GM19099 (cell line): ENCODE data around the gene ACOT12.
A peak's percentile ranks its signal among the peaks of the same experiment; 100 is the strongest.

Source experiments
- POLR2A ChIP-seq: IDR thresholded peaks from 3 replicates; pipeline ENCODE4 v1.6.1; 2011; ENCODE audit warnings: low read depth; ENCODE audit not compliant: insufficient read length; ENCODE audit errors: extremely low read depth

The ACOT12 gene

DNA sequence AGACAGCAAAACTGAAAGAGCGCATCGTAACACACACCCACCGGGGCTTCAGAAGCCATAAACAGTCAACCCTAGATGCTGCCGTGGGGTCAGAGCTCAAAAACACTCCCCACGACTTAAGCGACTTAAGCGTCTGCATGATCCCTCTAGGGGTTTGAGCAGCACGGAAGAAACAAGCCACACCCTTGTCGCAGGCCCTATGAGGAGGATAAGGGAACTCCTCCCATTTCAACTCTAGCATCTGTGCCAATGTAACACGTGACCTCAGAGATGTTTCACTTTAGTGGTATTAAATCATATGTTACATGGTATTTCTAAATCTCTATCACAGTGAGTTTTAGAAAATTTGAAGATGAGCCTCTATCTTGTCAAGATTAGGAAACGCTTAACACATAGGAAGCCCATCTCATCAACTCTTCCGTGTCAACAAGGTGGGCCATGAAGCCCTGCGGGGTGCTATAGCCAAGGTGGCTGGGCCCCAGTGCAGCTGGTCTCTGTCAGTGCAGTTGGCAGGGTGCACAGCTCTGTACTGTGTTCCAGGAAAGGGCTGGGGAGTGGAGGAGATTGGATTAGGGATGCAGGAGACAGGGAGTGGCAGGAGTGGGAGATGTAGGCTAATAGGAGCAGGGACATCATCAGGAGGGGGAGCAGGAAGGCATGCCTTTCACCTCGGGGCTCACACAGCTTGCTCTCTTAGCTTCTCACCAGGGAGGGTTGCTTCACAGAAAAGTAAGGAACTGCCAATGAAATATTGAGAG, 59.5 kb downstream of the ACOT12 start:
- no peak for TF ChIP-seq POLR2A

DNA sequence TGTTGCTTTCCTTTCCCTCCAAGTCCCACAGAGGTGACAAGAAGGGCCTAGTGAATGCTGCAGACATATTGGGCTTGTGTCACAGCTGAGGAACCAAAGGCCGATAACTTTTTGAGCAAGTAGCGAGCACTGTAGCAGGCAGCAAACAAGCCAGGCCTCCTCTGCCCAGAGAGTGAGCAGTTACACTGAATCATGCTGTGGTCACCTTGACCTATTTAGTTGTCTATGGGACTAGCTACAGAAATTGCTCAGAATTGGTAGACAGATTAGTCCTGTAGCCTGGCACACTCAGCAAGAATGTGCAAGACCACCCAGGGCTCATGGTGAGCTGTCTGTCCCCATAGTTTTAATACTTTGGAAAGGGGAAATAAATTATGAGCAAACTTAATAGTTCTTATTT, 67.4 kb downstream of the ACOT12 start:
- no peak for TF ChIP-seq POLR2A

DNA sequence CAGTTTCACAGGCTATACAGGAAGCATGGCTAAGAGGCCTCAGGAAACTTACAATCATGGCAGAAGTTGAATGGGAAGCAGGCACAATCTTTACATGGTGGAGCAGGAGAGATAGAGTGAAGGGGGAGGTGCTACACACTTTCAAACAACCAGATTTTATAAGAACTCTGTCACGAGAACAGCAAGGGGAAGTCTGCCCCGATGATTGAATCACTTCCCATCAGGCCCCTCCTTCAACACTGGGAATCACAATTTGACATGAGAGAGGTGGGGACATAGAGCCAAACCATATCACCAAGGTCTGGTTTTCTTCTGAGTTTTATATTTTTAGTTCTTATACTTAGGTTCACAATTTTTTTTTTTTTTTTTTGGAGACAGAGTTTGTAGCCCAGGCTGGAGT, 76.4 kb downstream of the ACOT12 start:
- no peak for TF ChIP-seq POLR2A

DNA sequence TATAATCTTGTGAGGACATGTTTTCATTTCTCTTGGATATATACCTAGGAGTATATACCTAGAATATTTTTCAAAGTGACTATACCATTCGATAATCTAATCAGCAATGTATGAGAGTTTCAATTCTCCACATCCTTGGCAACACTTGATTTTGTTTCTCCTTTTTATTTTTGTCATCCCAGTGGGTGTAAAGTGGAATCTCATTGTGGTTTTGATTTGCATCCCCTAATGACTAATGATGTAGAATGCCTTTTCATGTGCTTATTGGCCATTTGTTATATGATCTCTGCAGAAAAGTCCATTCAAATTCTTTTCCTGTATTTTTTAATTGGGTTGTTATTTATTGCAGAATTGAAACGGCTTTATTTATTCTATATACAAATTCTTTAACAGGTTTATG, 77.4 kb downstream of the ACOT12 start:
- TF ChIP-seq POLR2A, result no peak

DNA sequence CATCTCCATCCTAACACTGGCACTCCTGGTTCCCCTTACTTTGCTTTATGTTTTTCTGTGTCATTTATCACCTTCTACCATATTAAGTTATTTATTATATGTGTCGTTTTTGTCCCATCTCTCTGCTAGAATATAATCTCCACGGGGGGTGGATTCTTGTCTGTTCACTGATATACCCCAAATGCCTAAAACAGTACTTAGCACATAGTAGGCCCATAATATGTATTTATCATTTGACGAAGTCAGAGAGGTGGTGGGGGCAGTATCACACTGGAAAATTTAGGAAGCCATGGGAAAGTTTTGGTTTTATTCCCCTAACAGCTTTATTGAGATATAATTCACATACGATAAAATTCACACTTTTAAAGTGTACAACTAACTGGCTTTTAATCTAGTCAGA, 78.1 kb downstream of the ACOT12 start:
- no peak for TF ChIP-seq POLR2A

DNA sequence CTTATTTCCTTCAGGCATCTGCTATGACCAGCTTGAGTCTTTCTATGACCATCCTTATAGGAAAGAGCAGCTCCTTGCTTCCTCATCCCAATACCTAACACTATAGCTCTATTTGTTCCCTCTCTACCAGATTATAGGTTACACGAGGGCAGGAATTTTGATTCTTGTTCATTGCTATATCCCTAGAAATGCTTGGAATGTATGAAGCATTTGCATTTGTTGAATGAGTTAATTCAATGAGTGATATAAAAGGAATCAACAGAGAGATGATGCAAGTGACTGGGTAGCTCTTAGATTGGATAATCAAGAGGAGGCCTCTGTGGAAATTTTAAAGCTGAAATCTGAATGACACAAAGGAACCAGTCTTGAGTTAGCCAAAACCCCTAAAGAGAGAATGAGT, 78.6 kb downstream of the ACOT12 start:
- no peak for TF ChIP-seq POLR2A

DNA sequence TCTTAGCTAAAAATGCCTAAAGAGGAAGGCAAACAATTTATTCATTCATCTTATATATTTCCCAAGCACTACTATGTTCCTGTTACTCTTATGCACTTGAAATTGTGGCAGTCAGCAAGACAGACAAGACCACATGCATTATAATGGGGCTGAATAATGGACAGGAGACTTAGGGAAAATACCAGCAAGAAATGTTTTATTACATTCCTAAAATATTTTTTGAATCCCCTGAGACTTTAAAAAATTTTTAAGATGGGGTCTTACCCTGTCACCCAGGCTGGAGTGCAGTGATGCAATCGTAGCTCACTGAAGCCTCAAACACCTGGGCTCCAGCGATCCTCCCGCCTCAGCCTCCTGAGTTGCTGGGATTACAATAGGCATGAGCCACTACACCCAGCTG, 79.4 kb downstream of the ACOT12 start:
- TF ChIP-seq POLR2A, result no peak

DNA sequence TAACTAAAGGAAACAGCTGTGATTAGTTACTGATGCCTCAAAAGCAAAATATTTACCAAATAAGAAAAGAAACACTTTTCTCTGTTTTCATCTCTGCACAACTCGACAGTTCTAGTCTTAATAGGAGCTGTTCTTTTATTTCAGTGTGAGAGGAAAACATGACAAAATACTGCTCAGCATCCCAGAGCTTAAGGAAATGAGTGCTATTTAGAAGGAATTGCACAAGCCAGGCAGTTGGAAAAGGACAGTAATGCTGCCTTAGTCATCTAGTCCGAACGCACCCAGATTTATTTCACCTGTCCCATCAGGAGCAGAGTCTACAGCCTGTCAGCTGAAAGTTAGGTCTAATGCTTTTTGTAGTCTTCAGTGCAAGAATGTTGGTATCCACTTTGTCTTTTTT, 80.2 kb downstream of the ACOT12 start:
- no peak for TF ChIP-seq POLR2A

DNA sequence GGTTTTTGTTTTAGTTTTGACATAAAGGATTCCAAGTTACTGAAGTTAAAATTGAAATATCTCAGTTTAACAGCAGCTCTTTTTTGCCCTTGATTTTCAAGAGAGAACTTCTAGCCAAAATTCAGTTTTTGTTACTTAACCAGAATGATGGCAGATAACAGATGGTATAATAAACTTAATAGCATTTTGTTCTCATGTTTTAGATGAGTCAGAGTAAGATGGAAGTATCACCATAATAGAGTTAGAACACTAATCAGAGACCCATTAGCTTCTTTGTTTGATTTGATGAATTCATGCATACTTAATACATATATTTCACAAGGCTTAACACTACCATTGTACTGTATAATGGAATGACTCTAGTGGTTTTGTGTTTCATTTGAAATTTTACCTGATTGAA, 80.7 kb downstream of the ACOT12 start:
- TF ChIP-seq POLR2A, result no peak

DNA sequence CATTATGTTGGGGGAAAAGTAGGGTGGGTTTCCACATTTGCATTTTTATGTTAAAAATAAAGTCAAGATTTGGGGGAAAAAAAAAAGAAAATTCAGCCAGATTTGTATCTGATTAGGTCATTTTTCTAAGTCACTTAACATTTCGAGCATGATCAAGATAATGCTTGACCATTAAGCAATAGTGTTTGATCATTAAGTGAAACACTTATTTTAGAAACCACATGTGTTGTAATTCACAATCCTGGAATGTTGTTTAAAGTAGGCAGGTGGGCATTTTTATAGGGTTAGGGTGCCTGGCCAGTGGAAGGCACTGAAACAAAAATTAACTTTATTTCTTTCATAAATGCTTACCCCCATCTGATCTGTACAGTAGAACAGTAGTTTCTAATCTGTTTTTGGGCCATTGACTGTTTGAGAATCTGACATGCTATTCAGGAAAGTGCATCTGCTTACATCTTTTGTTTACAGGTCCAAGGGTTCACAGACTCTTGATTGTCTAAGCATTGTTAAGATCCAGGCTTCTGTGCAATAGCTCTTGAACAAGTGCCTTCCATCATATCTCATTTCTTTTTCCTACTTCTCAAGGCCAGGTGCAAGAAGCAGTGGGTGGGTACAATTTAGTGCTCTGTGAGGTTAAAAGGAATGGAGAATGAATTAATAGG, 83.4 kb downstream of the ACOT12 start:
- no peak for TF ChIP-seq POLR2A

DNA sequence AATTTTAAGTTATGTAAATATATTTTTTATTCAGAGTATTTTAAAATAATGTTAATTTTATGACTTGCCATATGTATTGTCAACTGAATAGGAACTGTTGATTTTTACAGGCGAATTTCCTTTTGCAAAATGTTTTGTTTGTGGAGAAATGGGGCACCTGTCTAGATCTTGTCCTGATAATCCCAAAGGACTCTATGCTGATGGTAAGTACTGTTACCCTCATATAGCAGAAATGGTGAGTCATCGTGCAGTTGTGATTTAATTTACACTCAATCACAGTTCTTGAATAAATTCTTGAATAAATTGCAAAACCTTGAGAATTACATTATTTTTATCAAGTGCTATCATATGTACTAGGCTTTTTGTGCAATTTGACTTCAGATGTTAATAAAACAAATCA, 85.1 kb downstream of the ACOT12 start:
- no peak for TF ChIP-seq POLR2A

DNA sequence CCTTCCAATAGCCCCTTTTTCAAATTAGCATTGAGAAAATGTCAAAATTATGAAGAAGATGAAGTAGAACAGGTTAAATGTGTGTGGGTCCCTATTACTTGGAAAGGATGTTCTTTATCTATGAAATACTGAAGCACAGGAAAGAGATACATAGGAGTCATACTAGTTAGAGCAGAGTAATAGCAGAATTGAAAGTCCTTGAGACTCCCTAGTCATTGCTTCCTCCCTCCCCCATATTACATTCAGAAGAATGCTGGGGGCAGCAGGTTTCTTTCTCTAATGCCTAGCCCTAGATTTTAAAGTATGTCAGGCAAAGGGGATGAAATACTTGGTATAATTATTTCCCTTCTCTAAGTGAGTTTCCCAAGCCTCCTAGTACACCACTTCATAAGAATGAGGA, 88.1 kb downstream of the ACOT12 start:
- no peak for TF ChIP-seq POLR2A

DNA sequence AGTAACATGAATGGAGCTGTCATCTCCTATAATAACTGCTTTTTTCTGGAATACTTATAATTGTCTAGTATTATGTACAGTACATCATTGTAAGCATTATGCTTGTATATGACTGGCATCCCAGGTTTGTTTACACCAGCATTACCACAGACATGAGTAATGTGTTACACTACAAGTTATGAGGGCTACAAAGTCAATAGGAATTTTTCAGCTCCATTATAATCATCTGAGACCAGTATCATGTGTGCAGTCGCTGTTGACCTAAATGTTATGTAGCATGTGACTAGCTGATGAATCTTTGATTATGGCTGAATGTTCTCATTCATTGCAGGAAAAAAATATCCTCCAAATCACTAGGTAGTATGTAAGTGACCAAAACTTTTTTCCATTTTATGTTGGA, 90.4 kb downstream of the ACOT12 start:
- TF ChIP-seq POLR2A, result no peak

DNA sequence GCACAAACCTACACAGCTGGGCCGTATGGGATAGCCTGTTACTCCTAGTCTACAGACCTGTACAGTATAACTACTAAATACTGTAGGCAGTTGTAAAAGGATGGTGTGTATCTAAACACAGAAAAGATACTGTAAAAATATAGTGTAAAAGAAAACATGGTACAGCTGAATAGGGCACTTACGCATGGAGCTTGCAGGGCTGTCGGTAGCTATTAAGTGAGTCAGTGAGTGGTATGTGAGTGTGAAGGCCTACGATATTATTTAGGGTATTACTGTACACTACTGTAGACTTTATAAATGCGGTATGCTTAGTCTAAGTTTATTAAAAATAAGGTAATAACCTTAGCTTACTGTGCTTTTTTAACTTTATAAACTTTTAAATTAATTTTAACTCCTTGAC, 91.3 kb downstream of the ACOT12 start:
- no peak for TF ChIP-seq POLR2A

DNA sequence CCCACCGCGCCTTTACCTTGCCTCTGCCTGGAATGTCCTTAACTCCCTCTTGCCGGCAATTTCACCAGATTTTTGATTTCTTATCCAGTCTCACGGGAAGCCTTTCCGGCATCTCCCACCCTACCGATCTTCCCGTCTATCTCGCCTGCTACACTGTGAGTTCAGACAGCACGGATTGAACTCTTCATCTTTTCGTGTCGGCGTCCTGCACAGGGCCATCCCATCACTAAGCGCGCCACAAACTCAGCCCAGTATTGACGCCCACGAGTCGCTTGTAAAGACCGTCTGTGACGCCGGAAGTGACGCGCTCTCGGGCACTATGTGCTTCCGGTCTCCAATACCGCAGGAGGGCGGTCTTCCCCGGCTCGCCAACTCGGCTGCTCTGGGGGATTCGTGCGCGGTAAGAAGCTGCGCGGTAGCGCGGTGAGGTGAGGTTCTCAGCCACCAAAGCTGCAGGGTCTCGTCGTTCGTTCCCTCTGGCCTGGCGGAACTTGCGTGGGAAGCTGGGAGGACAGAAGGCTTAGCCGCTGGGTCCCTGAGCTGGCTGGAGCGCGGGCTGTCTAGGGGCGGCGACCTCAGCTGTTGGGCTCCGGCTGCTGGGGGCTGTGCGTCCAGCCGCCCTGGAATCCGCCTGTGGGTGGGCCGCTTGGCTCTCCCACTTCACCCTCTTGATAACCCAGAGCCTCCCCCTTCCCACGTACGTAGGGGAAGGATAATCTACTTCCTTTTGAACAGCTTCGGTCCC, 92.5 kb downstream of the ACOT12 start, which contains the start of gene ZCCHC9:
TSS of gene ZCCHC9 (plus strand) at position 317 of the 745 bp plus-strand sequence. CDS start 3,171 bp downstream, outside the sequence.
- peak; percentile 96 for TF ChIP-seq POLR2A

DNA sequence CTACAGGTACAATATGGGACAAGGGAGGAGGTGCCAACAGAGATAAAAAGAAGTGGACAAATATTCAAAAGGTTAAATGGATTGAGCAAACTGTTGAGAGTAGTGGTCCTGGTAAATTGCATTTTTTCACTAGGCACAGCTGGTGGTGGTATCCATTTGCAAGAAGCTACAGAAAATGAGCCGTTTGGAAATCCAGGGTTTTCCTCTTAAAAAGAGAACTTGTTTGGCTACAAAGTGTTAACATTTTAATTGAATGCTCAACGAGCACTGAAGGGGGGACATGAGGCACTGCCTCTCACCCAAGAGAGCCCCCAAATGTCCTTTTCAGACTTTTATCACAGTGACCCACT, 93.0 kb downstream of the ACOT12 start:
- TF ChIP-seq POLR2A, result no peak
